Activated naive CD8-positive, alpha-beta T cell (primary cell): ENCODE data around the gene KRTAP5-3.
A peak's percentile ranks its signal among the peaks of the same experiment; 100 is the strongest.

Experiments used
- H3K27ac Mint-ChIP-seq: one replicate; pipeline ENCODE4 v1.8.0; 2021; ENCODE audit warnings: mixed read lengths
- H3K27me3 Mint-ChIP-seq: one replicate; pipeline ENCODE4 v1.8.0; 2021; ENCODE audit warnings: mixed read lengths
- H3K36me3 Mint-ChIP-seq: one replicate; pipeline ENCODE4 v1.8.0; 2021; ENCODE audit warnings: mixed read lengths
- H3K4me1 Mint-ChIP-seq: one replicate; pipeline ENCODE4 v1.8.0; 2021; ENCODE audit warnings: low read depth, mixed read lengths
- H3K4me3 Mint-ChIP-seq: one replicate; pipeline ENCODE4 v1.8.0; 2021; ENCODE audit warnings: mild to moderate bottlenecking, mixed read lengths
- H3K9me3 Mint-ChIP-seq: one replicate; pipeline ENCODE4 v1.8.0; 2021; ENCODE audit warnings: low read depth, mixed read lengths

KRTAP5-3 gene

DNA sequence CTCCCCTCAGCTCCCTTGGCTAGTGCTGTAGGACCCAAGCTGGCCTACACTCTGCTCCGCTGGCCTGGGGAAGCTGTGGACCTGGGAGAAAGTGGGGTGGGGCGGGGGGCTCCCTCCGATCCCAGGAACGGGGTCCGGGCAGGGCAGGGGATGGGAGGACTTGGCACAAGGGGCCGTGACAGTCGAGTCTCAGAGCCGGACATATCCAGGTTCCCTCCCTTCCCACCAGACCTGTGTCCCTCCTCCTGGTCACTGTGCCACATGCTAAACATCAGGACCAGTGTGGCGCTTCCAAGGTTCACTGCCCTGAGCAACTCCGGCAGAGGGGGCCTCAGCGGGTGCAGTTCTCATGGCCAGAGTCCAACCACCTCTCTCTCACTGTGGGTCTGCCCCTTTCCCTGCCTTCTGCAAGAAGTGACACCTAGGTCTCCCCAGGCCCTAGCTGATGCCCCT, 38.2 kb downstream of the KRTAP5-3 start:
- no peak overlapping the region for H3K27ac Mint-ChIP-seq
- H3K4me3 Mint-ChIP-seq: peak overlapping the region; percentile 65
- H3K9me3 Mint-ChIP-seq: no peaks in the 10 kb centered on the region
- H3K36me3 Mint-ChIP-seq: no peaks in the 10 kb centered on the region
- H3K27me3 Mint-ChIP-seq: no peaks in the 10 kb centered on the region
- peaks cover 19% of the 10 kb centered on the region for H3K4me1 Mint-ChIP-seq

DNA sequence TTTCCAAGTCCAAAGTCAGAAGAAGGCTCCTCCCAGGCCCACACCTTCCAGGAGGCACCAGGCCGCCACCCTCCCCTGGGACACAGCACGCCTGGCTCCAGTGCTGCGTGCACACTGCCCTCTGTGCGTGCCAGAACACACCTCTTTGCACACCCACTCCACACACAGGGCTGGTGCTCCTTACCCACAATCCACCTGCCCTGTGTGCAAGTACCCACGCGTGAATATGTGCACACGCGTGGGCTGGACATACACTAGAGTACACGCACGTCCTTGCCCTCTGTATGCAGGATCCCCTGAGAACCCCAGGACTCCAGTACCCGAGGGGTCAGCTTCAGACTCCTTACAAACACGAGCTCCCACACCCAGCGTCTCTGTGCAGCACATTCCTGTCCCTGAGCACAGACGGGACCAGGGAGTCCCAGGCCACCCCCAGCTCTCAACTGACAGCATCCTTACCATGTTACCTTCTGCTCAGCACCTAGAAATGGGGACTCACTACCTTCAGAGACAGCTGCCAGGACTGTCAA, 38.9 kb downstream of the KRTAP5-3 start:
- Mint-ChIP-seq H3K4me3 (peak overlapping the region; percentile 70), H3K36me3 (no peaks in the 10 kb centered on the region), H3K9me3 (no peaks in the 10 kb centered on the region), H3K27me3 (no peaks in the 10 kb centered on the region), H3K27ac (no peak overlapping the region), H3K4me1 (peaks cover 18% of the 10 kb centered on the region)

DNA sequence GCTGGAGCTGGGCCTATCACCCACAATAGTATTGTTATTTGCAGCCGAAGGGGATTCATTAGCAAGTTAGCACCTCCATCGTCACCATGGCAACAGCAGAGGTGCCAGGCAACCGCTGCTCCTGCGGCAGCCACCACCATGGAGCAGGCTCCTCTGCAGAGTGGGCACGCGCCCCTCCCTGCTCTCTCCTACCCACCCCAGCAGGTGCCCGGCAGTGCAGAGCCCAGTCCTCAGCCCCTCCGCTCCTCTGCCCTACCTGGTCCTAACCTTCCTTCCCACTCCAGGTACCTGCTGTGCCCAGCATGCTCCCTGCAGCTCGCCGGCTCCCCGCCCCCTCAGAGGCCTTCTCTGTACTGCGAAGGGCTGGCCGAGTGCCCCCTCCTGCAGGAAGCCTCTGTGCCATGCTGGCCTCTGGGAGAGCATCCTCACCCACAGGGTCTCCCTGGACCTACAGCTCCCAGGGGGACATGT, 39.8 kb downstream of the KRTAP5-3 start:
- Mint-ChIP-seq H3K4me3 (no peak overlapping the region), H3K4me1 (peaks cover 15% of the 10 kb centered on the region), H3K27me3 (no peaks in the 10 kb centered on the region), H3K9me3 (no peaks in the 10 kb centered on the region), H3K36me3 (no peaks in the 10 kb centered on the region), H3K27ac (no peak overlapping the region)

DNA sequence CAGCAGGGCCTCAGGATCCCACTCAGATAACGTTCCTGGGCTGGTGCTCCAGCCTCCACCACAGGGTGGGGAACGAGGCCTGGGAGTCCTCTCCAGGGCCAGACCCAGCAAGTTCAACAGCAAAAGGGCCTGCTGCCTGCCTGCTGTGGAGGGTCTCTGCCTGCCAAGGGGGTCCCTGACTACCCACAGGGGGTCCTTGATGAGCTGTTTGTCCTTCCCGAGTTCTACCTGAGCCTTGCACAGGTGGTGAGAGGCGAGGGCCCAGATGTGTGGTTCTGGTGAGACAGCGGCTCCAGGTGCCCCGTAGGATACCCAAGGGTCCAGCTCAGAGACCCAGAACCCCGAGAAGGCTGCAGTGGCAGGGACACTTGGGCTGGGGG, 40.6 kb downstream of the KRTAP5-3 start:
- no peak overlapping the region for H3K4me3 Mint-ChIP-seq
- H3K27ac Mint-ChIP-seq: no peak overlapping the region
- no peaks in the 10 kb centered on the region for H3K9me3 Mint-ChIP-seq
- H3K36me3 Mint-ChIP-seq: no peaks in the 10 kb centered on the region
- no peaks in the 10 kb centered on the region for H3K27me3 Mint-ChIP-seq
- H3K4me1 Mint-ChIP-seq: peaks cover 12% of the 10 kb centered on the region

GRCh38 chr11:1567052-1567720, 41.1 kb downstream of the KRTAP5-3 start:
- Mint-ChIP-seq H3K9me3 (no peaks in the 10 kb centered on the region), H3K27ac (no peak overlapping the region), H3K4me3 (no peak overlapping the region), H3K27me3 (no peaks in the 10 kb centered on the region), H3K4me1 (peaks cover 12% of the 10 kb centered on the region), H3K36me3 (no peaks in the 10 kb centered on the region)

DNA sequence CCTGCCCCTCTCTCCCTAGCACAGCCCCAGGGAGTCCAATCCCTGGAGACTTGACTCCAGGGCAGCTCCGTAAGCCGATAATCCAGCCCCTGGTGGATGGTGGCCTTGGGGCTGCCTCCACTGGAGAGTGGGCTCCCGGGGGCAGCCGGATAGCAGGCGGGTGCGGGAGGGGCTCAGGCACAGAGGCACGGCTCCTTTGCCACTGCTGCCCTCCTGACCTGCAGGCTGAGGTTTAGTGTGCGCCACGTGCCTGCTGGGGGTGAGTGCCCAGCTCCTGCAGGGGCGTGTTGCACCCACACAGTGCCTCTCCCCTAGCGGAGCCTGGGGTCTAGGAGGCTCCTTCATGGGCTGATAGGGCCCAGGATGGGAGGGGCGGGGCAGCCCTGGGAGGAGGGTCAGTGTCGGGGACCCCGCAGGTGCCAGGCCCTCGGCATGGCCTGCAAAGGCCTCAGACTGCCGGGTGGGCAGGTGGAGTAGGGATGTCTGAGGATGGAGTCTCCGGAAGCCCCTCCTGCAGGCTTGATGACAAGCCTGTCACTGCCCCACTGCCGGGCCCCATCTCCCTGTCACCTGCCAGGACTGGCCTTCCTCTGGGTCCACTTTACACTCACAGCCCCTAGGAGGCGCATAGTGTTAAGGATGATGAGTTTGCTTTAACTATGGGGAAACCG, 41.7 kb downstream of the KRTAP5-3 start:
- Mint-ChIP-seq H3K4me1 (peaks cover 12% of the 10 kb centered on the region), H3K9me3 (no peaks in the 10 kb centered on the region), H3K4me3 (no peak overlapping the region), H3K27ac (no peak overlapping the region), H3K27me3 (no peaks in the 10 kb centered on the region), H3K36me3 (no peaks in the 10 kb centered on the region)

GRCh38 chr11:1565904-1566247, 42.4 kb downstream of the KRTAP5-3 start:
- no peak overlapping the region for H3K4me3 Mint-ChIP-seq
- H3K27ac Mint-ChIP-seq: no peak overlapping the region
- no peaks in the 10 kb centered on the region for H3K9me3 Mint-ChIP-seq
- H3K4me1 Mint-ChIP-seq: peaks cover 11% of the 10 kb centered on the region
- no peaks in the 10 kb centered on the region for H3K27me3 Mint-ChIP-seq
- H3K36me3 Mint-ChIP-seq: no peaks in the 10 kb centered on the region

DNA sequence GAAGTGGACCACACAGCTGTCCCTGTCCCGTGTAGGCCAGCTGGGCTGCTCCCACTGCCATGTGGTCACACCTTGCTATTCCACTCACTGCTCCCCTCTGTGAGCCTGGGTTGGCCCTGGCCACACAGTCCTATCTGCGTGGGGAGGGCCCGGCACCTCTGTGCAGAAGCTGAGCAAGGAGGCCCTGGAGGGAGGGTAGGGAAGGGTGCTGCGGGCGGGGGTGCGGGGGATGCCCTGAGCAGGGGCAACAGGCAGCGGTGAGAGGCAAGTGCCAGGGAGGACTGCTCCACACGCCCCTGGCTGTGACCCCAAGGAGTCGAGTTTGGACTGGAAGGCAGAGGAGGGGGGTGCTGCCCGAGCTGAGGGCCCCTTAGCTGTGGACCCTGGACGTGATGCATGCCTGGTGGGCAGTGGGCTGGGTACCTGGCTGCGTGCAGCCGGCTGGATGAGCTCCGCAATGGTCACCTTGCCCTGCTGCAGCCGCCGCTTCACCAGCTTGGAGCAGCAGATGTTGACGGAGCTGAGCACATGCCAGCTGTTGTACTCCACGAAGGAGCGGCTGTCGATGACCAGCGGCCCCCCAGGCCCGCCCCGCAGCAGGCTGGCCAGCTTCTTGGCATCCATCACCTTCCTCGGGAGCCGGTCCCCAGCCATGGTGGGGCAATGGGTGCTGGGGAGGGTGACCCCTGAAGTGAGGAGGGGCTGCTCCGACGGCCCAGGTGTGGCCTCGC, 42.9 kb downstream of the KRTAP5-3 start:
- H3K27ac Mint-ChIP-seq: no peak overlapping the region
- no peaks in the 10 kb centered on the region for H3K9me3 Mint-ChIP-seq
- no peak overlapping the region for H3K4me3 Mint-ChIP-seq
- H3K4me1 Mint-ChIP-seq: peaks cover 7% of the 10 kb centered on the region
- no peaks in the 10 kb centered on the region for H3K27me3 Mint-ChIP-seq
- H3K36me3 Mint-ChIP-seq: no peaks in the 10 kb centered on the region

DNA sequence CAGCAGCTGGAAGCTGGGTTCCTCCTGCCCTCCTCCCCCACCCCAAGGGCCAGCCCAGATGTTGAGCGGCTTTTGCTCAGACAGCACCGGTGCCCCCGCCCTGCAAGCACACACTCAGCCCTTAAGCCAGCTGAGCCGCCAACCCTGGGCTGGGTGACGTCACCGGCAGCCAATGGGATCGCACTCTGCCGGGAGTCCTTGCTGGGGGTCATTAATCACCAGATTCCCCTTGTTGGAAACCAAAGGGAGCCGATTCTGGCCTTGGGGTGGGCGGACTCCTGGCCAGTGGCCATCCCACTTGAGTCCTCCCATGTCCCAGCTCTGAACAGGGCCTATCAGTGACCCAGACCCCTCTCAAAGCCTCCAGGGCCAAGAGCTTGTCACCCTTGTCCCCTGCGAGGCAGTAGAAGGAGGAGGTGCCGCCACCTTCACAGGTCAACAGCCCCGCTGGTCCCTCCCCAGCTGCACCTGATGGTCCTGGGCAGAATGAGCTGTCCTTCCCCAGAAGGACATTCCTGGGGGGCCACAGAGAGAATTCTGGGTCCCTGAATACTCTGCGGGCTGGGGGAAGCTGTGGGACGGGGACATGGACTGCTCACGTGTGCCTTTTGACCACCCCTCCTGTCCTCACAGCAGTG, 43.6 kb downstream of the KRTAP5-3 start:
- Mint-ChIP-seq H3K9me3 (no peaks in the 10 kb centered on the region), H3K27ac (no peak overlapping the region), H3K4me3 (no peak overlapping the region), H3K36me3 (no peaks in the 10 kb centered on the region), H3K27me3 (no peaks in the 10 kb centered on the region), H3K4me1 (peaks cover 6% of the 10 kb centered on the region)

- H3K27ac Mint-ChIP-seq: no peak overlapping the region
- H3K27me3 Mint-ChIP-seq: no peaks in the 10 kb centered on the region
- no peaks in the 10 kb centered on the region for H3K9me3 Mint-ChIP-seq
- no peaks in the 10 kb centered on the region for H3K4me1 Mint-ChIP-seq
- H3K4me3 Mint-ChIP-seq: no peak overlapping the region
- no peaks in the 10 kb centered on the region for H3K36me3 Mint-ChIP-seq
These were observed 44.3 kb downstream of the KRTAP5-3 start for GRCh38 chr11:1563697-1564534.

DNA sequence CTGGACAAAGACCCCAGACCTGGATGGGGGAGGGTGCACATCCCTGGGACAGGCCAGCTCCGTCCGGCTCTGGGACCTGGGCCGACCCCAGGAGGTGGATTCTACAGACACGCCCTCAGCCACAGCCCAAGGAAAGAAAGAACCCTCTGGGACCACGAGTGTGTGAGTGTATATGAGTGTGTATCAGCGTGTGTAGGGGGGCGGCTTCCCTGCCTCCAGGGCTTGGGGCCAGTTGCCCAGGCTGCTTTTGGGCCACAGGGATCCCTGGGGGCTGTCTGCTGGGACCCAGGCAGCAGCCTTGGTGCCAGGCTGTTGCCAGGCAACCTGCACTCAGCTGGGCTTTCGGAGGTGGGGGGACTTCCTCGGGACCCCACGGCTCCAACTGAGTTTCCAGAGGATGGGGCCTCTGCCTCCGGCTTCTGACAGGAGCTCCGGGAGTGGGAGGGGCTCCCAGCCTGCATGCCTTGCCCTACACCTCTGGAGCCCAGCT, 45.1 kb downstream of the KRTAP5-3 start:
- no peaks in the 10 kb centered on the region for H3K9me3 Mint-ChIP-seq
- H3K27me3 Mint-ChIP-seq: no peaks in the 10 kb centered on the region
- H3K27ac Mint-ChIP-seq: no peak overlapping the region
- no peaks in the 10 kb centered on the region for H3K4me1 Mint-ChIP-seq
- no peak overlapping the region for H3K4me3 Mint-ChIP-seq
- H3K36me3 Mint-ChIP-seq: no peaks in the 10 kb centered on the region

DNA sequence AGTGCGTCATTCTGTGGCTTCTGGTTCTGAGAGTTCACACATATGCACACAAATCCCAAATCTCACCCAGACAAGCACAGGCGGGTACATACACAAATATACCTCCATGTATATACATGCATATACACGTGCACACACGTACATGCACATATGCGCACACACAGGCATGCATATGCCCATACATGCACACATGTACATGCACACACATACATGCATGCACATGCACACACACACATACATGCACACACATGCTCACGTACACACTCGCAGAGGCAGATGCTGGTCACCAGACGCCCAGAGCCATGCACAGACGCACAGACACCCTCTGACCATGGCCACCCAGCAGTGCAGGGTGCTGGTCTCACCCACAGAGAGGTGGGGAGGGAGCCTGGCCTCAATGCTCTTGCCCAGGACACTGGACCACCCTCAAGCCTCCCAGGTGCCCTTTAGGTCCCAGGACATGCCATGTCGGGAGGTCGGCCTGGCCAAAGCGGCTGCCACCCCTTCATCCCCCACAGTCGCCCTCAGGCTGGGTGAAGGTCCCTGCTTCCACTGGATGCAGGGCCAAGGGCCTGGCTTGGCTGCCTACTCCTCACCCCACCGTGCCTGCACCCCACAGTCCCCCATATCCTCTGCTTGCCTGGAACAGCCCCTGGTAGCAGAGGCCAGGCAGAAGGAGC, 45.7 kb downstream of the KRTAP5-3 start:
- no peaks in the 10 kb centered on the region for H3K4me1 Mint-ChIP-seq
- no peaks in the 10 kb centered on the region for H3K36me3 Mint-ChIP-seq
- H3K4me3 Mint-ChIP-seq: no peak overlapping the region

DNA sequence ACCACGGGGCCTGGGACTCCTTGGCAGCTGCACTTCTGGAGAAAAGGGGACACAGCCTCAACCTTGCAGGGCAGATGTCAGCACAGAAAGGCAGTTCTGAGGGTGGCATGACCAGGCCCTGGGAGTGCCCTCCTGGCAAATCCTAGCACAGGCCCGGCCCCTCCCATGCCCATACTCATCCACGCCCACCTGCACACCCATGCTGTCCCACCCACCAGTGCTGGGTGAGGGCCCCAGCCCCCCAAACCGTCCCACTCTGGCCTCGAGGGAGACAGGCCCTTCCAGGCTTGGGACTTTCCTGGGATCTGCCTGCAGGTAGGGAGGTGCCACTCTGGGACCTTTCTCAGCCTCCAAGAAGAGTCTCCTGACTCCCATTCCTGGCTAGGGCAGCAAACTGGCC, 46.3 kb downstream of the KRTAP5-3 start:
- H3K27ac Mint-ChIP-seq: no peak overlapping the region
- H3K4me3 Mint-ChIP-seq: no peak overlapping the region
- H3K36me3 Mint-ChIP-seq: no peaks in the 10 kb centered on the region
- no peaks in the 10 kb centered on the region for H3K9me3 Mint-ChIP-seq
- no peaks in the 10 kb centered on the region for H3K27me3 Mint-ChIP-seq
- no peaks in the 10 kb centered on the region for H3K4me1 Mint-ChIP-seq

More for the DNA sequence above, 45.7 kb downstream of the KRTAP5-3 start:
- H3K27ac Mint-ChIP-seq: no peak overlapping the region
- no peaks in the 10 kb centered on the region for H3K9me3 Mint-ChIP-seq
- no peaks in the 10 kb centered on the region for H3K27me3 Mint-ChIP-seq

DNA sequence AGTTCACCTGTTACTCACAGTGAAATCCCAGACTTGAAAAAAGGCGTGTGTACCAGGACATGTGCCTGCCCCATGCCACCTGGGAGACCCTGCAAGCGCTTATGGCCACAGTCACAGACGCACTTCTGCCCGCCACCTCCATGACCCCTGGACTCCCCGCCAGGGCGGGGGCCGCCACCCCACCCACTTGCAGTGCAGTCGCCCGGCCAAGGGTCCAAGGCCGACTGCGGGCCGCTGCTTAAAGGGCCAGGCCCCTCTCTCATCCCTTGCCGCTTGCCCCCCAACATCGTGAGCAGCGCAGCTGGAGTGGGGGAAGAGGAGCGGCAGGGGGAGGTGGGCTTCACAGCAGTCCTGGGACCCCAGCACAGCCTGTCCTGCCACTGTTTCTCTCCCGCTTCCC, 47.0 kb downstream of the KRTAP5-3 start:
- Mint-ChIP-seq H3K9me3 (no peaks in the 10 kb centered on the region), H3K27me3 (no peaks in the 10 kb centered on the region), H3K27ac (no peak overlapping the region), H3K36me3 (no peaks in the 10 kb centered on the region), H3K4me1 (no peaks in the 10 kb centered on the region), H3K4me3 (no peak overlapping the region)
